GM19238 (cell line): ENCODE data around the gene HEXIM2.
"Not testable (repeated sequence)": the region's sequence is repeated elsewhere in the genome, so short reads cannot be mapped to it uniquely, and the experiment has no call there.

ENCODE experiments used
- DNase-seq: peaks from one replicate; pipeline ENCODE4 v3.0.0; 2011; ENCODE audit warnings: low spot score; ENCODE audit not compliant: insufficient read length

The HEXIM2 gene

DNA sequence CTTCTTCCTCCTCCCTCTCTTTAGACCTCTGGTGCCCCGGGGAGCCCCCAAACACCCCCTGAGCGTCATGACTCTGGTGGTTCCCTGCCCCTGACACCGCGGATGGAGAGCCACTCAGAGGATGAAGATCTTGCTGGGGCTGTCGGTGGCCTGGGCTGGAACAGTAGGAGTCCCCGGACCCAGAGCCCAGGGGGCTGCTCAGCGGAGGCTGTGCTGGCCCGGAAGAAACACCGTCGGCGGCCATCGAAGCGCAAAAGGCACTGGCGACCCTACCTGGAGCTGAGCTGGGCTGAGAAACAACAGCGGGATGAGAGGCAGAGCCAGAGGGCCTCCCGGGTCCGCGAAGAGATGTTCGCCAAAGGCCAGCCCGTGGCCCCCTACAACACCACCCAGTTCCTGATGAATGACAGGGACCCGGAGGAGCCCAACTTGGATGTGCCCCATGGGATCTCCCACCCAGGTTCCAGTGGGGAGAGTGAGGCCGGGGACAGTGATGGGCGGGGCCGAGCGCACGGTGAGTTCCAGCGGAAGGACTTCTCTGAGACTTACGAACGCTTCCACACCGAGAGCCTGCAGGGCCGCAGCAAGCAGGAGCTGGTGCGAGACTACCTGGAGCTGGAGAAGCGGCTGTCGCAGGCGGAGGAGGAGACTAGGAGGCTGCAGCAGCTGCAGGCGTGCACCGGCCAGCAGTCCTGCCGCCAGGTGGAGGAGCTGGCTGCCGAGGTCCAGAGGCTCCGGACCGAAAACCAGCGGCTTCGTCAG is 7.5 kb downstream of the HEXIM2 start:
- DNase-seq, result no peak

GRCh38 chr17:45170280-45170930 is 8.7 kb downstream of the HEXIM2 start:
- no peak for DNase-seq

DNA sequence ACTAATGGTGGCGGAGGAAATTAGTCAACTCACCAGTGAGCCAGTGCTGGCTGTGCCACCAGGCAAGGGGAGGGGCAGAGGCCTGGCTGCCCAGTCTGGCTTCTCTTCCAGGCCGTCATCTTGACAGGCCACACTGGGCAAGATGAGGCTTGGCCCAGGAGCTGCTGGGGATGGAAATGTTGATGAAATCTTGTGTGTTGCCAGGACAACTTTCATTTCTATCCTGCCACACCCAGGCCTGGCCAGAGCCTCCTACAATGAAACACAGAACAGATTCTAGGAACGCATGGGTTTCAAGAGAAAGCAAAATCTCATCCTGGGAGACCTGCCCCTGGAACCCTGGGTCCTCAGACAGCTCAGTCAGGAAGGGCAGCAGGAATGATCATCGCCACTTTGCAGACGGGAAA is 9.3 kb downstream of the HEXIM2 start:
- DNase-seq, result no peak

GRCh38 chr17:45171338-45172231 is 9.9 kb downstream of the HEXIM2 start:
- no peak for DNase-seq

DNA sequence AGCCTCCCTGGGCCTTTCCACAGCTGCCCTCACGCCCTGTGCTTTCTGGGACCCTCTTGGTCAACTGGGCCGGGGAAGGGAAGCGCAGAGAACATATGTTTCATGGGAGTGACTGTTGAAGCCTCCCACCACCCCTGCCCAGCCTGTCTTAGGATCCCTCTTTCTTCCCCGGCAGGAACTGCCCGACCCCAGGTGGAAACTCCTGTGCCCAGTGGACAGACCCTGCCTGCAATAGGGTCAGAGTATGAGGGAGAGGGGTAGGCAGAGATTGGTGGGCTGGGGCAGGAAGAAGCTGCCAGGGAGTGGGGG is 10.5 kb downstream of the HEXIM2 start:
- DNase-seq, result no peak

GRCh38 chr17:45172541-45173286 is 11.0 kb downstream of the HEXIM2 start:
- peak; percentile 50 for DNase-seq

GRCh38 chr17:45175759-45176115 is 14.1 kb downstream of the HEXIM2 start:
- no peak for DNase-seq

GRCh38 chr17:45177563-45177962 is 15.9 kb downstream of the HEXIM2 start:
- no peak for DNase-seq

- DNase-seq, result no peak
Measured at GRCh38 chr17:45184144-45184543, 22.5 kb downstream of the HEXIM2 start.

DNA sequence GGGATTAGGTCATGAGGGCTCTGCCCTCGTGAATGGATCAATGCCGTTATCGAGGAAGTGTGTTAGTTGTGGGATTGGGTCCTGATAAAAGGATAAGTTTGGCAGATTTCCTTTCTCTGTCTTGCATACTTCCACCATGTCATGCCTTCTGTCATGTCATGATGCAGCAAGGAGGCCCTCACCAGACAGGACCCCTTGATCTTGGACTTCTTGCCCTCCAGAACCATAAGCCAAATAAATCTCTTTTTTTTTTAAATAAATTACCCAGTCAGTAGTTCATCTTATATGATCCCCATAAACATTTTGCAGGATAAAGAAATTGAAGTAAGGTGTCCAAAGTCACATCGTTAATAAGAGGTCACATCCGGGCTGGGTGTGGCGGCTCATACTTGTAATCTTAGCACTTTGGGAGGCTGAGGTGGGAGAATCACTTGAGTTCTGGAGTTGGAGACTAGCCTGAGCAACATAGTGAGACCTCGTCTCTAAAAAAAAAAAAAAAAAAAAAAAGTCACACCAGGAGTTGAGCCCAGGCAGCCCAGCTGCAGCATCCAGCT is 25.2 kb downstream of the HEXIM2 start:
- DNase-seq, result no peak

- no peak for DNase-seq
Measured at GRCh38 chr17:45189009-45189408, 27.3 kb downstream of the HEXIM2 start.

GRCh38 chr17:45190503-45191255 is 29.0 kb downstream of the HEXIM2 start:
- no peak for DNase-seq

- DNase-seq, result no peak
Measured at GRCh38 chr17:45195424-45195823, 33.7 kb downstream of the HEXIM2 start.

DNA sequence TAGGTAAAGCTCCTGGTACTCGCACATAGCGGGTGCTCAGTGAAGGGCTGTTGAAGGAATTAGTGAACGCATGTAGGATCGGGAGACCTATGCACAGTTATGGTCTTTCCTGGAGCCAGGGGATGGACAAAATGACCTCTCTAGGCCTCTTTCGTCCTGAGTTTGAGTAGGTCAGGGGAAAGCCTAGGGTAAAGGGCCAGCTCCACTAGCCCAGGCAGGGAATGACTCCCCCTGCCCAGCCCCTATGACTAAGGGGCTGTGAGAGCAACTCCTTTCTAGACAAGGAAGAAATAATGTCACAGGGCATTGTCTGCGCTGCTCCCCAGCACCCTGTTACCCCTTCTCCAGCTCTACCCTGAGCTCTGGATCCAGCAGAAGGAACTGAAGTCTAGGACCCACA is 35.4 kb downstream of the HEXIM2 start:
- DNase-seq, result no peak

DNA sequence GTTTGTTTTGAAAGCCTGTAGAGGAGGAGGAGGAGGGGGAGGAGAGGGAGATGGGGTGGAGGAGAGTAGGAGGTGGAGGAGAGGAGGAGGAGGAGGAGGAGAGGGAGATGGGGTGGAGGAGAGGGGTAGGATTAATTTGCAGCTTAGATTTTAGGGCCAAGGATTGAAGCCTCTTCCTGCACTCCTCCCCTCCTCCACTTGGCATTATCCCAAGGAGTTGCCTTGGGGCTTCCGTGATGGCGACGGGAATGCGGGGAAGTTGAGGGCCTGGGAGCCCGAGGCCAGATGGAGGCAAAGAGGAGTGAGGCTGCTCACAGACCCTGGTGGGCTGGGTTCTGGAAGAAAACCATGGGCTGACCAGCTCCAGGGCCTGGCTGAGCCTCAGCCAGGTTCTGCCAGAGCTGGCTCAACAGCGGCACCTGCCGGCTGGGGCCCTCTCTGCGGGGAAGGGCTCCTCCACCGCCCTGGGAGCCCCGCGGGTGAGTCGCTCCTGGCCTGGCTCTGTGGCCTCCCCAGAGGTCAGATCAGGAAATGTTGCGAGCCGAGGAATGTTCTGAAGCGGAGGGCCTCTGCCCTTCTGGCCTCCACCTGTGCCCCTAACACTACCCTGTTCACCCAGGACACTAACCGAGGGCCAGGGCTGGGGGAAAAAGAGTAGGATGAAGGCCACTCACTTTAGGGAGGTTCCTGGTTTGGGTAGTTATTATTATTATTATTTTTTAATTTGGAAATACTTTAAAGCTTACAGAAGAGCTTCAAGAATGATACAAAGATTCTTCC is 36.1 kb downstream of the HEXIM2 start:
- peak; percentile 78 for DNase-seq

- DNase-seq, result no peak
Measured at GRCh38 chr17:45200701-45201100, 39.0 kb downstream of the HEXIM2 start.

DNA sequence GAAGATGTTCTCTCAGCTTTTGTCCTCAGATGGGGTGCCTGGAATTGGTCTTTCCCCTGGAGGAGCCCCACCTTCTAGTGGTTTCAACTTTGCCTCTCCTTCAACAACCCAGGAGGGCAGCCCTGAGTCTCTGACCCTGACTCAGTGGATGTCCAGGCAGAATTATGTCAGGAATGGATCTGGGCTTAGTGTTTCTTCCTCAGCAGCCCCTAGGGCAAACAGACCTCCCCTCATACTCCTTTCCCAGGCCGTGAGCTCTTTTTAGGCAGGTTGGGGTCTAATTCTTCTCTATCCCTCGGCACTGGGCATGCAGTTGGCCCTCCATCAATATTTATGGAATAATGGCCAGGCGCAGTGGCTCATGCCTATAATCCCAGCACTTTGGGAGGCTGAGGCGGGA is 39.8 kb downstream of the HEXIM2 start:
- no peak for DNase-seq

GRCh38 chr17:45201880-45202279 is 40.2 kb downstream of the HEXIM2 start:
- not testable (repeated sequence) for DNase-seq

DNA sequence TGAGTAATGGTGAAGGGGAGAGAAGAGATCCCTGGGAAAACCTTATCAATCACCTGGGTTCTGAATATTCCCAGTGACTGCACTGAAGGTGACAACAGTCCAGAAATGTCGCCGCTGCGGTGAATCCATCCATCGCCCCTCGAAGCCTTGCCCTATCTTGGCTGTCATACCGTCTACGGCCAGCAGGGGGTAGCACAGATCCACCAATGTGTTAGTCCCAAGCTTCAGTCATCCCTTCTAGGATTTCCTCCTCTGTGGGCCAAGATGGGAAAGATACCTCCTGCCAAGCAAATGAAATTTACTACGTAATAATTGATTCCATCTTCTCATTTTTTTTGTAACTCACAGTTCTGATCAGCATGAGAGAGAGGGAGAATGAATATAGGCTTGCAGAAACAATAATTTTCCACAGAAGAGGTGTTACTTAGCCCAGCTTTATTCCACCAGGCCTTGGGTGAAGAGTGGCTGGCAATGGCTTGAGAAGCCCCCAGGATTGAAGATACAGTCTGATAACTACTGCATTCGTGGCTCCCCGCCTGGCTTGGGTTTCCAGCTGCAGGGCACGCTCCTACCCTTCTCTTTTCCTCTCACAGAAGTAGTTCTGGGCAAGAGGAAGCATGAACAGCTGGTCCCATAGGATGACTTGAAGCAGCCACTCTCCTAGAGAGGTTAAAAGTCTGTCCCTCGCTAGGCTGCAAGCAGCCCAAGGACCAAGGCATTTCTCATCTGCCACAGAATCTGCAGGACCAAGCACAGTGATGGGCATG is 57.4 kb downstream of the HEXIM2 start:
- DNase-seq, result no peak
